NCI-H345 treated with DMSO at 0.1 percent for 48 hours (cell line): ENCODE results near the gene KIAA0513.

Source experiments
- DNase-seq: peaks from one replicate; lab custom pipeline; 2025; ENCODE audit not compliant: unreplicated experiment; lab: John Stamatoyannopoulos, UW

Gene KIAA0513

DNA sequence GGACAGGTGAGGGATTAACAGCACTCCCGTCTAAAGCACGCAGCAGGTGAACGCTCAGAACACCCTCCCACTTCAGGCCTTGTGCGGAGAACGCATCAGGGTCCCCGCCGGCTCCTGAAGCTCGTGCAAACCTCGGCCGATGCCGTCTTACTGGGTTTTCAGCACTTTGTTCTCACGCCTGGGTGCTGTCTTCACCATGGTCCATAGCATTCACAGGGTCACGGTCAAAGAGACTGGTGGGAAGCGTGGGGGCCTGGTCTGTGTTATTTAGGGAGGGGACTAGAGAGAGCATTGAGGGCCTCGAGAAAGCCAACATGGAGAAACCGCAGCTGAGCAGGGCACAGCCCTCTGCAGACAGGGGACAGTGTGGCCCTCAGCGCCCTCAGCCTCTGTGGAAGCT, 58.1 kb downstream of the KIAA0513 start:
- no peak for DNase-seq

GRCh38 chr16:85086347-85087291, 59.0 kb downstream of the KIAA0513 start:
- DNase-seq, result peak; percentile 0

GRCh38 chr16:85087899-85088569, 60.4 kb downstream of the KIAA0513 start:
- DNase-seq, result no peak

GRCh38 chr16:85088570-85089199, 61.1 kb downstream of the KIAA0513 start:
- no peak for DNase-seq

GRCh38 chr16:85089525-85089924, 61.9 kb downstream of the KIAA0513 start:
- no peak for DNase-seq

DNA sequence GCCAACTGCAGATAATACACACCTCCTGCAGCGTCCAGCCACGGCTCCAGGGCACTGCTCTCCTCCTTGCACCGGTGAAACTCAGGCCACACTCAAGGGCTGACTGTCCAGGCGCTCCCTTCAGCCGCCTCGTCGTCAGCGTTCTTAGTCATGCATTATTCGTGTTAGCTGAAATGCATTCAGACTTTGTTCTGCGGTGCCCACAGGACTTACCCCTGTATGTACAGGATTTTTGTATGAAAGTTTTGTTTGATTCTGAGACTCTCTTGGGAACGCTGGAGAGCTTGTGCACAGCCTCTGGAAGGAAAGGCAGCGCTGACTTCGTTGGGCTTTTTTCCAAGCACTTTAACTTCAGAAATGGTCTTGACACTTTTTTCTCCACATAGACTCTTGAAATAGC, 62.6 kb downstream of the KIAA0513 start:
- no peak for DNase-seq

GRCh38 chr16:85090873-85091521, 63.4 kb downstream of the KIAA0513 start:
- no peak for DNase-seq

DNA sequence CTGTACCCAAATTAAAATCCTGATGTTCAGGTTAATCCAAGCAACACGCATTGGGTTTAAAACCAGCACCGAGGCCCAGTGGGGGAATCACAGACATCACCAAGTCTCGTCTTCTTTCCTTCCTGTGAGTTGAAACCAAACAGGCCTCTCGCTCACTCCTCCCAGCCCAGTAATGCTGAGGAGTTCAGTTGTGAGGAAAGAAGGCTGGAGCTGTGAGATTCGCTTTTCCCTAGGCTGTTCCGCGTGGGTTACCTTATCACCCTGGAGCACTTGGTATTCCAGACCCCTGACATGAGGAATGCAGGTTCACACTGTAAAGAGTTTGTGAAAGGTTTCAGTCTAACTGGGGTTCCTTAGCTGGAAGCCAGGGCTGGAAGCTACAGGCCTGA, 63.9 kb downstream of the KIAA0513 start:
- no peak for DNase-seq

- DNase-seq, result no peak
These were observed 64.7 kb downstream of the KIAA0513 start for GRCh38 chr16:85092309-85092708.

DNA sequence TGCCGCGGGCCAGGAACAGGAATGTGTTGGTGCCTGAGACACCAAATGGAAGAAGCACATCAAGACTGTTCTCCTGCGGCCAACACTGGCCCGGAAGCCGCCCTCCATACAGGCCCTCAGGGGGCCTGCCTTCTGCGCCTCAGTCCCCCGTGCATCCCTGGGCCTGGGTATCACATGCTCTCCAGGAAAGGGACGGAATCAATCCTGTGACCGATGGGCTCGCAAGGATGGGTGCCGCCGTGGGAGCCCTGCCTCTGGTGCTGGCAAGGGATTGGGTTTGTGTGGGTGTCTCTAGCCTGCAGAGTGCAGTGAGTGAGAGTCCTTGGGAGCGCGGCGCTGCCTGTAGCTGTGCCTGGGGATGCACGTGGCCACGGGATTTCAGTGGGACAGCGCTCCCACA, 65.3 kb downstream of the KIAA0513 start:
- DNase-seq, result no peak

- DNase-seq, result no peak
These were observed 66.1 kb downstream of the KIAA0513 start for GRCh38 chr16:85093705-85094104.

DNA sequence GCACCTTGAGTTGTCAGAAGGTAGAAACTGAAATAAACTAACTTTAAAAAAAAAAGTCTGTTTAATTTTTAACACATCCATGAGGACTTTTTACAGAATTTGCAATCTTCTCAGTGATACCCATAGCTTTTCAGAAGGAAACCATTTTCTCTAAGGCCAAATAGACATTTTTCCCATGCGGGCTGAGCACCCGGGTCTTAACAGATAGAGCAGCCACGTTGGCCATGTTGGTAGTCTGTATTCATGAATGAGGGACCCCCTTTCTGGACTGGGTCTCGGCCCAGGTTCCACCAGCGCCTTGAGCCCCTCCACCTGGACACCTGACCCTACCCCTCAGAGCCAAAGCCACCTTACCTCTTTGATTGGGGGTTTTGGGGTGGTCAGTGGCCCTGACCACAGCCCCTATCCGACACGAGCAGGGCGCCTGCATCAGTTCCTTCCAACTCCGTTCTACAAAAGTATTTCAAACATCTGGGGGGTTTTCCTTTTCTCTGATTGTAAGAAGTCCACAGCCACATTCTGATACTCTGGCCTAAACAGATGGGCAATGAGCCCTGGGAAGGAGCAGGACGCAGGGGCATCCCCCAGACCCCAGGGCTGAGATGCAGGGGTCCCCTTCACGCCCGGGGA, 66.7 kb downstream of the KIAA0513 start:
- no peak for DNase-seq

- DNase-seq, result no peak
These were observed 67.2 kb downstream of the KIAA0513 start for GRCh38 chr16:85094812-85095211.

DNA sequence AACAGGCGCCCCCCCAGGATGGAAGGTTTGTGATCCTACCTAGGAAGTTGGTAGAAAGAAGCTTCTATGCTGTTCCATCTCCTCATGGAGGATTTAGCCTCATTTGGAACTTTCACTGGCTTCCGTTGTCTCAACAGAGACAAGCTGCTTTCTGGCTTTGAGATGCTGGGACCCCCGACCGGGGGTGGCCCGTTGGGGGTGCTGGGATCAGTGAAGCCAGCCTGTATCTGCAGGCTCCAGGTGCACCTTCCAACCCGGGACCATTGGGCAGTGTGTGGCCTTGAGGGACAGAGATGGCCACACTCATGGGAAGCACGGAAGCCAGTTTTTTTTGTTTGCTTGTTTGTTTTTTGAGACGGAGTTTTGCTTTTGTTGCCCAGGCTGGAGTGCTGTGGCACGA, 69.3 kb downstream of the KIAA0513 start:
- no peak for DNase-seq

DNA sequence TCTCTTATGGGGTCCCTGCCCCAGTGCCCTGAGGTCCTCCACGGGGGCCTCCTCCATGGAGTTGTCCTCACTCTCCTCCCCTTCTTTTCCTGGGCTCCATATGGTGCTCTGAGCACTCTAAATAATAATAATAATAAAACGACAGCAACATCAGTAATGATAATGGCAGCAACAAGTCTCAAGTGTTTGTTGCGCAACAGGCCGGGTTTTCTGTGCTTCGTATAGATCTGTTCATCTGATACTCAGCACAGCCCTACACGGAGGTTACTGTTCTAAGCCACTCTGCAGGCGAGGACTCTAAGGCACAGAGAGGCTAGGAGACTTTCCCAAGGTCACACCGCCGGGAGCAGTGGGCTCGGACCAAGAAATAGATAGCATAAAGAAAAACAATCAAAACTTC, 71.0 kb downstream of the KIAA0513 start:
- no peak for DNase-seq

GRCh38 chr16:85100265-85100664, 72.7 kb downstream of the KIAA0513 start:
- DNase-seq, result no peak

DNA sequence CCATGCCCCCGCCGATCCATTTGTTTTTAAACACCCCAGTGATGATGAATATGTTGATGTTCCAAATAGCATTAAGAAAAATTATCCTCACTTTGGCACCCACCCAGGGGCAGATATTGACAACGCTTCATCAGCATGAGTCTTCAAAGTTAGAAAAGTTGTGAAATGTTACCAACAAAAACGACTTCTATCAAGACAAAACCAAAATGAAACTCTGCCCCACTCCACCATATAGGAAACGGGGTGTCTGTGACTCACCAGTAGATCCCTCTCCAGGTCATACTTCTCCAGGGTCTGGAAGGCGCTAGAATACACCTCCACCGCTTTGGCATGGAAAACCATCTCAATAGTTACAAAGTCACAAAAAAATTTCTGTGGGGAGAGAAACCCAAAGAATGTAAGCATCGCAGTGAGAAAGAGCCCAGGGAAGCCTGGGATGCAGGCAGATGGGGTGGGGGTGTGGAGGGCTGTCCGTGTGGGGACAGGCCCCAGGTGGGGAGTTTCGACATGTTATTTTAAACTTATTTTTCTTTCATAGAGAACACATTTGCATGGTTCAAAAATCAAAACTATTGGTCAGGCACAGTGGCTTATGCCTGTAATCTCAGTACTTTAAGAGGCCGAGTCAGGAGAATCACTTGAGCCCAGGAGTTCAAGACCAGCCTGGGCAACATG, 74.5 kb downstream of the KIAA0513 start:
- no peak for DNase-seq

GRCh38 chr16:85103114-85104079, 75.8 kb downstream of the KIAA0513 start:
- DNase-seq, result no peak

DNA sequence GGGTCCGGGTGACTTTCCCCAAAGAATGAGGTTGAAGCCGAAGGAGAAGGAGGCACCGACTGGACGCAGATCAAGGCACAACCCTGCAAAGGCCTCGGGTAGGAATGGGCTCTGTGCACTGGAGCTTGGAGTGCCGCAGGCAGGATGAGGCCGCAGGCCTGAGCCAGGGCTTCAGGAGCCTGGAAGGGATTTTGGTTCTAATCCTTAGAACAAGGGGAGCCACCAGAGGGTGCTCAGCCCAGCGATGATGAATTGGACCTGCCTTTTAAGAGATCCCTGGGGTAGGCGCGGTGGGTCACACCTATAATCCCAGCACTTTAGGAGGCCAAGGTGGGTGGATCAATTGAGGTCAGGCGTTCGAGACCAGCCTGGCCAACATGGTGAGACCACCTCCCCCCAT, 76.6 kb downstream of the KIAA0513 start:
- no peak for DNase-seq
